IPS-18c (cell line): Measurements from ENCODE around the gene HRH1.

ENCODE experiments used
- H3K4me3 ChIP-seq: 2 replicates; pipeline ENCODE4 v1.7.0; 2013; ENCODE audit warnings: low read depth, mild to moderate bottlenecking, low read length, moderate library complexity; ENCODE audit not compliant: insufficient read depth
- H3K9me3 ChIP-seq: one replicate; pipeline ENCODE4 v1.6.1; 2013; ENCODE audit warnings: mild to moderate bottlenecking, low read length, moderate library complexity; ENCODE audit not compliant: control insufficient read depth, insufficient read depth

HRH1 gene

DNA sequence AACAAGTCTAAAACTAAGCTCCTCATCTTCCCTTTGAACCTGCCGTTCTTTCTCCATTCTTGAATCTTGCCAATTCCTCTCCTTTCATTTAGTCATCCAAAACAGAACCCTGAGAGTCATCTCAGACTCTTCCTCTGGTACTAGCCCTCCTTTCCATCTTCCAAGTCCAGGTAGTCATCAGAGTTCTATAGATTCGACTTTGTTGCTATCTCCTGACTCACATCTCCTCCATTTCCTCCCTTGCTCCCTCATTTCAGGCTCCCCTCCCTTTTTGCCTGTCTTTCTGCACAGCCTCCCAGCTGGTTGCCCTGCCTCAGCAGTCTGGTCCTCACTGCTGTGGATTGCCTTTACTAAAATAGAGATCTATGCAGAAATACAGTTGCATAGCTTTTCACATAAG lies 122.6 kb downstream of the HRH1 start:
- Histone ChIP-seq H3K9me3 (no peaks in the 10 kb centered on the region), H3K4me3 (no peak overlapping the region)

DNA sequence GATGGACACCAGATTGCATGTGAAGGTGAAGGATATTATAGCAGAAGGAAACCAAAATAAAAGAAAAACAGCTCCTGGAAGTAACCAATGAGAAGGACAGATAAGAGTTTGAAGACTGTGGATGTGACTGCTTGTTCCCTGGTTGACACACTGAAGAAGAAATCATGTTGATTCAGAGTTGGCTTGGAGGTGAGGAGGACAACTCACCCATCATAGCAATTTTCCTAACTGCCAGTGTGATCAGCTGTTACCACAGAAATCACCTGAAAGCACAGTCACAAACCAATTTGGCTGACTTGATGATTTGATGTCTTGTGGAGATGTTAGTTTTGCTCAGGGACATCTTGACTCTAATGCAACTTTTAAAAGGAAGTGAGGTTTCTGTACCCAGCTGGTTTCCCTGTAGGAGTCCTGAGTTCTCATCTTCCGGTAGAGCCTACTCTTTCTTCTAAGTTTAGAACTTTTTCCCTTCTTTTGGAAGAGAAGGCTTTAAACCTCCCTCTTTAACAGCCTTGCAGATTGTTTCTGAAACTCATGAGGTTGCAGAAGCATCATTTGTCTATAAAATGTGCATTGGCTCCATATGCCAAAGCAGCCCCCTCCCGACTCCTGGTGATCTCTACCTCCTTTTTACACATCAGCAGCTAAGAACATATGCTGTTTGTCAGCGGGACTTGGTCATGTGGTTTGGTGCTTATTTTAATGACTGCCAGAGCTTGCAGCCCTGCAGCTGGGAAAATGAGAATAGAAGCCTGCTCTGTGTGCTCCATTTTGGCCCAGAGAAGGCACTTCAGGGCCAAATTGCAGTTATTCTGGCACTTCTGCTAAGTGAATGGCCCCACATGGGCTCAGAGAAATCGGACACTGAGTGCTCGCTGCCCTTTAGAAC lies 128.2 kb downstream of the HRH1 start:
- Histone ChIP-seq H3K4me3 (no peak overlapping the region), H3K9me3 (no peaks in the 10 kb centered on the region)

DNA sequence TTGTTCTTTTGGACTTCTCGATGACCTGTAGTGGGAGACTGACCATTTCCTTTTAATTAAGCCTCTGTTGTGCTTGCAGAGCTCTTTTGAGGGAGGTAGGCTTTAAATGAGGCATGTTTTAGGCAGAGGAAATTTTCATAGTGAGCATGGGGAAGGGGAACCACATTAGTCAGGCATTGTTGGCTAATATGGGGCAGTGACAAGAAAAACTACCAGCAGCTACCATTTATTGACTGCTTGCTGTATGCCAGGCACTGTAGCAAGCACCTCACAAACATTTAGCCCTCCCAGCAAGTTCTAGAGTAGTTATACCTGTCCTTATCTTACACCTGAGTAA lies 128.8 kb downstream of the HRH1 start:
- H3K9me3 ChIP-seq: no peaks in the 10 kb centered on the region
- H3K4me3 ChIP-seq: no peak overlapping the region

DNA sequence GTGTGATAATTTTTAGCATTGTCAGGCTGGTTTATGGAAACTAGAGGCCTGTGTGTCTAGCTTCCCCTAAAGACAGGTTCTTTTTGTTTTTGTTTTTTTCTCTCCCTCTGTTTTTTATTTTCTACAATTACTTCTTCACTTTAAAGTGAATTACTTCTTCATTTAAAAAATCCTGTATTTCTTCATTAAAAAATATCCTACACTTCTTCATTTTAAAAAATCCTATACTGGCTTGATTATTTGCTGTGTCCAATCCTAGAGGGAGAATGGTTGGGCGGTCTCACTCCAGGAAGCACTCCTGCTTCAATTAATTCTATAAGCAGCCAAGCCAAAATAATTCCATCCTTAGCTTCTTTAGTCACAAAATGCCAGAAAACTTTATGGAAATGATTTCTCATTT lies 129.7 kb downstream of the HRH1 start:
- H3K4me3 ChIP-seq: no peak overlapping the region
- no peaks in the 10 kb centered on the region for H3K9me3 ChIP-seq

DNA sequence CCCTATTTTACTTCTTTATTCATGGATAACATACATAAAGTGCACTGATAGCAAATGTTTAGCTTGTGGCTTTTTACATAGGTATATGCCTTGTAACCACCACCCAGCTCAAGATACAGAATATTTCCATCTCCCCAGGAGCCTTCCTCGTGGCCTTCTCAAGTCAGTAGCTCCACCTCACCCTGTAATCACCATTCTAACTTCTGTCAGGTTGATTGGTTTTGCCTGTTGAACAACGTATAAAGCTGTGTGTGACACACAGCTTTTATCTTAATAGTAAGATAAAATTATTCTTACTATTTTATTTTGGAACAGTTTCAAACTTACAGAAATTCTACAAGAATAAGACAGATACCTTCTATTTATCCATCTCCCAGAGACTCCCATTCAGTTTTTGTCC lies 131.2 kb downstream of the HRH1 start:
- Histone ChIP-seq H3K9me3 (no peaks in the 10 kb centered on the region), H3K4me3 (no peak overlapping the region)

DNA sequence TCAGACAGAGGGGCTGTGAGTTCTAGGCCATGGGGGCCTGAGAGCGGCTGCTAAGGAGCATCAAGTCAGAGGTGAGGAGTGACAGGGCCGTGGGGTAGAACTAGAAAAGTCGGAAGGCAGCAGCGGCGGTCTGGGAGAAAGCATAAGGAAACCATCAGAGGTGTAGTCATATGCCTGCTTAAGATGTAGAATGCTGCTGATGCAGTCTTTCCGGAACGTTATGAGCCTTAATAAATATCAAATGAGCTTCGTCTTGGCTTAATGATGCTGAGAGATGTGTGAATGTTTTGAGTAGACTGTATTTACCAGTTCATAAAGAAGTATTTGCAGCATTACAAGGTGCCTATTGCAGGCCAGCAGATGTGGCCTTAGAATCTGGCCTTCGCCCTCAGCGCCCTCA lies 133.1 kb downstream of the HRH1 start:
- no peak overlapping the region for H3K4me3 ChIP-seq
- no peaks in the 10 kb centered on the region for H3K9me3 ChIP-seq

DNA sequence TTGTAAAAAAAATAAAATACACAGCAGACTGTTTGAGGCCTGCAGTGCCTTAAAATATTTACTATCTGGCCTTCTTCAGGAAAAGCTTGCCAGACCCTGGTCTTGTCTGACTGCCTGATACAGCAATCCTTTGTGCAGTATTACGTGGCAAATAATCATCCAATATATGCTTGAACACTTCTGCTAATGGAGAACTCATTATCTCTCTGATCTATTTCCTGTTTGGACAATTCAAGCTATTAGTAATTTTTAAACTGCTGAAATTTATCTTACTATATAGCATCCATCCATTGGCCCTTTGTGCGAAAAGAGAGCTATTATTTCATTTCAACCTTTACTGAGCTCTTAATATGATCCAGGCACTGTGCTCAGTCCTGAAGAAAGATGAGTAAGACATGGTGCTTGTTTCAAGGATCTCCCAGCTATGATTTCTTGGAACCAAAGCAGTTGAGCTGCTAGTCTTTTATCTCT lies 133.8 kb downstream of the HRH1 start:
- Histone ChIP-seq H3K9me3 (no peaks in the 10 kb centered on the region), H3K4me3 (no peak overlapping the region)

DNA sequence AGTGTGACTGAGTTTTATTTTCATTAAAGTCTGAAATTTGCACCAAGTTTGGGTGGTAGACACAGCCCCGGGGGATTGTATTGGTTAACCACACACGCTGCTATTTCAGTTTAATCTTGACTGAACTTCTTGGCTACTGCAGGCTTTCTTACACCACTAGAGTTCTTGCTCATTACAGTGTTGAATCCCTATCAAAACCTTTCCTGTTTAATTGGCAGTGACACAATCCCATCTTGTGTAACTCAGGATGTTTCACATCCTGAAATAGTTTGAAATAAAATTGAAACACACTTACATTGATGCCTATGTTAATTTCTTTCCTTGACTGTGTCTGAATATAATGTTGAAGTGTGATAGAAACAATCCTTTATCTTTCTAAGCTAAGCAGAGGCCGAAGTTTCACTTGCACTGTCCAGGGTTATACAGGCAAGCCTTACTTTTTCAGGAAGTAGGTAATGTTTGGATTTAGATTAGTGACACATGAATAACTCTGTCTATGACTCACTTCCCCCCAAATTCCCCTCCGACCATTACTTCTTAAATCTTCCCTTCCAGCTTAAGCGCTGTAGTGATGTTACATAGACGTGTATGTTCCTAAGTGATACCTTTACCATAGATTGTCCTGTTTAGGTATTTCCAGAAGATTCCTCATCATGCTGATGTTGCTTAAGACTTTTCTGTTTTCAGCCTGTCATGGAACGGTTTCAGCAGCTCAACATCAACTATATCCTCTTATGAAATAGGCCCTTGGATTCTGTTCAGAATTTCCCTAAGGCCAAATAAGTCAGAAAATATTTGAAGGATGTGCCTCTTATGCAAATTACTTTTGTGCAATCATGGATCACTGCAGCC lies 134.7 kb downstream of the HRH1 start:
- Histone ChIP-seq H3K9me3 (no peaks in the 10 kb centered on the region), H3K4me3 (no peak overlapping the region)

DNA sequence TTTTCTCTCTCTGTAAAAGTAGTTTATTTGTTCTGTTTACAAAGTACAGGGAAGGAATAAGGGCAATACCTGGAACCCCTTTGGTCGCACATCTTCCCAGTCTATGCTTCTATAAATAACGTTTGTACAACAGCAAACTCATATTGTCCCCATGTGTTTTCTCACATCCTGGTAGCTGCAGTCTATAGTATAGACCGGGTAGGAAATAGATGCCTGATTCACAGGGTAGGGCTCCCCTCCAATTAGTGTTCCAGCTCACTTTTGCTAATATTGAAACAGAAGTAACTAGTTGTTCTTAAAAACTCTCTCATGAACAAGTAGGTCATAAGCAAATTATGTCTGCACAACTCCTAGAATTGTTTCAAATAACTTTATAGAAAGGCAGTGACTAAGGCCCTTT lies 135.6 kb downstream of the HRH1 start:
- Histone ChIP-seq H3K9me3 (no peaks in the 10 kb centered on the region), H3K4me3 (no peak overlapping the region)

DNA sequence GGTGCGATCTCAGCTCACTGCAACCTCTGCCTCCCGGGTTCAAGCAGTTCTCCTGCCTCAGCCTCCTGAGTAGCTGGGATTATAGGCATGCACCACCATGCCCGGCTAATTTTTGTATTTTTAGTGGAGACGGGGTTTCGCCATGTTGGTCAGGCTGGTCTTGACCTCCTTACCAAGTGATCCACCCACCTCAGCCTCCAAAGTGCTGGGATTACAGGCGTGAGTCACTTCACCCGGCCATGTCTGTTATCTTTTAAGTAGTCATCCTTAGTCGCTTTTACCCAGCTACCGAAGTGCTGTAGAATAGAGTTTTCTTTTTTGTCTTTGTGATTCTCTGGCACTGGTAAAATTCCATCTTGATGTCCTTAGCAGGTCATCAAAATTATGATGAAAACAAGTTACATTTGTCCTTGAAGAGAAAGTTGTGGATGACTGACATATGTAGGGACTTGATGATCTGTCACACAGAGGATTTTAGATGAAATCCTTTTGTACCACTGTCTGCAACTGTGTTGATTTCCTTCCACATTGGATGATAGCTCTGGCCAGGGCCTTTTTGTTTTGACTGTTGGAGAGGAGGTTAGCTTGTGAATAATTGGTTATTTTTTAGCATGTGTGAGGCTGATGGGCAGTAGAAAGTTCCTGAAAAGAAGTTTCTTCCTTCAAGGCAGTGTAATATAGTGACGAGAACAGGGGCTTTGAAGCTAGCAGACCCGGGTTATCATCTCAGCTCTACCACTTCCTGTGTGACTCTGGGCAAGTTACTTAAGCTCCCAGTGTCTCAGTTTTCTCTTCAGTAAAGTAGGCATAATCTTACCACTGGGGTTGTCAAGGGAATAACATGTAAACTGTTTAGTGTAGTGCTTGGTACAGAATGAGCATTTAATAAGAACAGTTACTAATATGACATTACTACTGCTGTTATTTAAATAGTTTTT lies 136.7 kb downstream of the HRH1 start:
- H3K4me3 ChIP-seq: no peak overlapping the region

DNA sequence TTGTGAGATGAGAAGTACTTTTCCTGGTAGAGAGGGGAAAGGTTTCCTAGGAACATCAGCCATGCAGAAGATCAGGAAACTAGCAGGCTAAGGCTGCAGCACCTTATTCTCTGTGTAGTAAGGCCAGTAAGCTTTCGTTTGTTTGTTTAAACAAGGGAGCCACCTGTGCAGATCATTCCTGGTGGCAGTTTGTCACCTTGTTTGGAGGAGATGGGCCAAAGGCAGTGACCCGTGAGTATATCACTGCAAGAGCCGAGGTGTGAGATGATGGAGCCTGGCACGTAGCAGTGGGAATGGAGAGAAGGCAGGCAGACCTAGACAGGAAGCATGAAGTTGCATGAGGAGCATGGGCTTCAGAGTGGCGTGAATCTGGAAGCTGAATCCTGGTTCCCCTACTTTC lies 137.5 kb downstream of the HRH1 start:
- no peaks in the 10 kb centered on the region for H3K9me3 ChIP-seq
- no peak overlapping the region for H3K4me3 ChIP-seq

More for the DNA sequence above, 136.7 kb downstream of the HRH1 start:
- H3K9me3 ChIP-seq: no peaks in the 10 kb centered on the region

DNA sequence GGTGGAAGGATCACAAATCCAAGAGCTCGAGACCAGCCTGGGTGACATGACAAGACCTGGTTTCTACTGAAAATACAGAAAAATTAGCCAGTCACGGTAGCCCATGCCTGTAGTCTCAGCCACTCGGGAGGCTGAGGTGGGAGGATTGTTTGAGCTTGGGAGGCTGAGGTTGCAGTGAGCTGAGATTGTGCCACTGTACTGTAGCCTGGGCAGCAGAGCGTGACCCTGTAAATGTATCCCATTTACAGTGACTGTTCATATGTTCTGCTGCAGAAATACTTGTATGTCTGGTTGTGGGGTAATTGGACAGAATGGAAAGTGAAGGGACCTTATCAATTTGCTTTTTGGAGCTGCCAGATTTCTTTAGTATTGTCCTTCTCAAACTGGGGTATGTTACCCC lies 142.8 kb downstream of the HRH1 start:
- H3K4me3 ChIP-seq: no peak overlapping the region
- H3K9me3 ChIP-seq: no peaks in the 10 kb centered on the region

DNA sequence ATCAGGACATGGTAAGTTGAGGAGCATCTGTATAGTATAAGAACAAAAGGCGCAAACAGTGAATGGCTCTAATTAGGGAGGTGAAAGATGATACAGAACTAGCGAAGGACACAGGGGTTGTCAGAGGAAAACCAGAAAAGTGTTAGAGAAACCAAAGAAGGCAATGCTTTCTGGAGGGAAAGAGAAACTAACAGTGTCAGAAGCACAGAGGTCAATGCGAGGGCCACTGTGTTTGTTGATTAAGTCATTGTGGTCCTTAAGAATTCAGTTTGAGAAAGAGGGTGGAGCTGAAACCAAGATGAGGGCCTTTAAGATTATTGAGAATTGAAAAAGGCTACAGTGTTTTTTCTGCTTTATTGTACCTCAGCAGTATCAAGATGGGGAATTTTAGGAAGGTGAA lies 146.7 kb downstream of the HRH1 start:
- Histone ChIP-seq H3K9me3 (no peaks in the 10 kb centered on the region), H3K4me3 (no peak overlapping the region)

DNA sequence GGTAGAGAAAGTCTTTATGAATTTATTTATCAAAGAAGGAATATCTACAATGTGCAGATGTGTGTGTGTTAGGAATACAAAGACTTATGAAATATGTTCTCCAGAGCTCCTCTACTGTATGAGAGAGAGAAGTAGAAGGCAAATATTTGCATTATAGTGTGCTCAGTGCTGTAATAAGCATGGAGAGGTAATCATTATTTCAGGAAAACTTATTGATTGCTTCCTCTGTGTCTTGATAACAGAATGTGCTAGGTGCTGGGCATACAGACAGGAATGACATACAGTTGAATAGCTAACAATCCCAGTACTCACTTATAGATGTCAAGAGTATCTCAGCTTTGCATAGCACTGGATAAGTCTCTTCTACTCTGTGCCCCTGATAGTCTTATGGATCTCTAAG lies 148.2 kb downstream of the HRH1 start:
- Histone ChIP-seq H3K4me3 (no peak overlapping the region), H3K9me3 (no peaks in the 10 kb centered on the region)

DNA sequence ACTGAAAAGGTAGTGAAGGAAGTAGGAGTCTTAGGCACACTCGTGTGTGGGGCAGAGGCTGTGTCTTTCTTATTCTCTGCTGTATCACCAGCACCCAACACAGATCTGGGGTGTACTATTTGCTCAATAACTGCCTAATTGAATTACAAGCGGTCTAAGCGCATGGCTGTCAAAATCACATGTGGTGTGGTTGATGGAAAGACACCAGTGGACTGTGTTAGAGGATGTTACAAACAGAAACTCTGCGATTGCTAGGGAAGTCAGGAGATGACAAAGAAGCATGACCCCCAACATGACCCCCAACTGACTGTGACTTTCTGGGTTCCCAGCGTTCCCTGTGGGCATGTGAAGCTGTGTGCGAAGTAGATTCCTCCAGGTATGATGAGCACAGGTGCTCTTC lies 149.9 kb downstream of the HRH1 start:
- Histone ChIP-seq H3K9me3 (no peaks in the 10 kb centered on the region), H3K4me3 (no peak overlapping the region)

DNA sequence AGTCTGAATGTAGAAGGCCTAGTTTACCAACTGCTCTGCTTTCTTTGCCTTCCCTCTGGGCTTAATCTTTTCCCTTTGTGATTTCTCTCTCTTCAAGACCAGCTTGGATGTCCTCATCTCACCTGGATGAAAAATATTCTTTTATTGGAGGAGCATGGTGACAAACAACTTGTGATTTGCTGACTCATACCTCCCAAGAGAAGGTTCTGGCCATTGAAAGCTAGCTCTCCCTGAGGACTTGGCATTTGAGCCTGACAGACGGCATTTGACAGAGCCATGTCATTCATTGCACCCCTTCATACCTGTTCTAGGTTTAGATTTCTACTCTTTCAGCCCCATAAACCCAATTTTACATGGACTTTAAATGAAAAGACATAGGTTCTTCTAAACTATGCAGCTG lies 151.2 kb downstream of the HRH1 start:
- Histone ChIP-seq H3K4me3 (no peak overlapping the region), H3K9me3 (no peaks in the 10 kb centered on the region)

DNA sequence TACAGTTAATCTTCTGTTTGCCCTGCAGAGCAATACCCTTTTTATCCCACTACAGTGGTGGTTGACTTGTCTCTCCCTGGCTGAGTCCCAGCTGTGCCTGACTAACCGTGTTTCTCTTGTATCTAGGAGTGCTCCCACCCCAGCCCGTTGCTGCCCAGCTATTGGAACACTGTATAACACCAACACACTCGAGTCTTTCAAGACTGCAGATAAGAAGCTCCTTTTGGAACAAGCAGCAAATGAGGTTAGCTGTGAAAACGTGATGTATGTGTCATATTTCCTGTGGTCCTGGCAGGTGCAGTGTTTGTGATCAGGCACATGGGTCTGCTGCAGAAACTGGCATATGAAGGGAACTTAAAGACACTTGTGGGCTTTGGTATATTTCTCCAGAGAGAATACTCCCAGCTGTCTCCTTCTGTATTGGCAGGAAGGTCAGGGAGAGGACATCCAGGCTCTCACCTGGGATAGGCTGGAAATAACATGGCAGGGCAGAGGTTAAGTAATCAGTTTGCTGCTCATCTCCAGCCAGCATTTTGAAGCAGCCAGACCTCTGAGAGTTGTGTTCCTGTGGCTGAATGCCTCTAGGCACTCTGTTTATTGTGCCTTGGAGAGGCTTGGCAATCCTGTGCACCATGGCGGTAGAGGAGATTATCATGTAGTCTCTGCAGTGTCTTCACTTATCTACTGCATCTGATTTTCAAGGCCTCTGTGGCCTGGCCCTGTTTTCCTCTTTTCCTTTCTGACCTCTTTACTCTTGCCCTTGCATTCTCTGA lies 152.7 kb downstream of the HRH1 start:
- Histone ChIP-seq H3K4me3 (no peak overlapping the region), H3K9me3 (no peaks in the 10 kb centered on the region)
